Measurements from ENCODE around the gene JPH3.
"Not testable (repeated sequence)": the region's sequence is repeated elsewhere in the genome, so short reads cannot be mapped to it uniquely, and the experiment has no call there.

JPH3 gene

GRCh38 chr16:87658564-87659225, 56.4 kb downstream of the JPH3 start:
- no peak for DNase-seq

GRCh38 chr16:87661561-87661960, 59.3 kb downstream of the JPH3 start:
- peak; percentile 65 for DNase-seq

GRCh38 chr16:87662254-87663204, 60.2 kb downstream of the JPH3 start:
- no peak for DNase-seq

GRCh38 chr16:87664792-87665191, 62.5 kb downstream of the JPH3 start:
- no peak for DNase-seq

- DNase-seq = no peak
Observed at GRCh38 chr16:87665193-87665592, 62.9 kb downstream of the JPH3 start.

- DNase-seq = no peak
Observed at GRCh38 chr16:87666919-87667318, 64.6 kb downstream of the JPH3 start.

- no peak for DNase-seq
Observed at GRCh38 chr16:87667443-87667842, 65.1 kb downstream of the JPH3 start.

GRCh38 chr16:87667946-87668345, 65.6 kb downstream of the JPH3 start:
- no peak for DNase-seq

- DNase-seq = no peak
Observed at GRCh38 chr16:87669672-87670071, 67.4 kb downstream of the JPH3 start.

GRCh38 chr16:87671221-87671620, 68.9 kb downstream of the JPH3 start:
- no peak for DNase-seq

- DNase-seq = no peak
Observed at GRCh38 chr16:87671715-87672270, 69.5 kb downstream of the JPH3 start.

GRCh38 chr16:87674419-87674818, 72.1 kb downstream of the JPH3 start:
- DNase-seq = no peak

- no peak for DNase-seq
Observed at GRCh38 chr16:87675111-87675719, 72.9 kb downstream of the JPH3 start.

GRCh38 chr16:87677830-87678229, 75.5 kb downstream of the JPH3 start:
- DNase-seq = no peak

GRCh38 chr16:87678618-87679017, 76.3 kb downstream of the JPH3 start:
- no peak for DNase-seq

- no peak for DNase-seq
Observed at GRCh38 chr16:87679593-87680271, 77.4 kb downstream of the JPH3 start.

GRCh38 chr16:87680272-87680644, 78.0 kb downstream of the JPH3 start:
- DNase-seq = no peak

GRCh38 chr16:87681051-87681602, 78.8 kb downstream of the JPH3 start:
- DNase-seq = not testable (repeated sequence)

- peak; percentile 57 for DNase-seq
Observed at GRCh38 chr16:87681981-87682570, 79.8 kb downstream of the JPH3 start.

- no peak for DNase-seq
Observed at GRCh38 chr16:87682852-87683399, 80.6 kb downstream of the JPH3 start.

- no peak for DNase-seq
Observed at GRCh38 chr16:87684106-87684677, 81.9 kb downstream of the JPH3 start.
